Activated CD8-positive, alpha-beta T cell treated with anti-CD3 and anti-CD28 coated beads for 36 hours (primary cell): Measurements from ENCODE around the gene CCDC188. TPM values are rescaled to one million over a fixed set of nuclear protein-coding genes. Genes with fewer than 3 reads are reported as not detected.
A peak's percentile ranks its signal among the peaks of the same experiment; 100 is the strongest.

Source experiments
- ATAC-seq: fragments of 200-7000 bp; cut with Tn5 transposase; one replicate; pipeline ENCODE4 v1.10.0; 2021; ENCODE audit warnings: mild to moderate bottlenecking, moderate library complexity
- CTCF ChIA-PET: fragments of 350-600 bp; sonication (Branson Sonifier 250); formaldehyde crosslinking; loops from one replicate; lab custom pipeline; 2021; ENCODE audit warnings: antibody characterized with exemption; lab: Charles Lee
- POLR2A ChIA-PET: fragments of 350-600 bp; sonication (Branson Sonifier 250); formaldehyde crosslinking; loops from one replicate; lab custom pipeline; 2021; ENCODE audit warnings: antibody characterized with exemption; lab: Charles Lee
- DNase-seq: peaks from one replicate; pipeline ENCODE4 v3.0.0-alpha.2; 2020
- H3K27ac Mint-ChIP-seq: one replicate; pipeline ENCODE4 v1.8.0; 2021; ENCODE audit warnings: mild to moderate bottlenecking, mixed read lengths
- H3K27me3 Mint-ChIP-seq: one replicate; pipeline ENCODE4 v1.8.0; 2021; ENCODE audit warnings: mixed read lengths
- H3K36me3 Mint-ChIP-seq: one replicate; pipeline ENCODE4 v1.8.0; 2021; ENCODE audit warnings: low read depth, mixed read lengths
- H3K4me1 Mint-ChIP-seq: one replicate; pipeline ENCODE4 v1.8.0; 2021; ENCODE audit warnings: low read depth, mixed read lengths
- H3K4me3 Mint-ChIP-seq: one replicate; pipeline ENCODE4 v1.8.0; 2021; ENCODE audit warnings: mild to moderate bottlenecking, moderate library complexity, mixed read lengths
- H3K9me3 Mint-ChIP-seq: one replicate; pipeline ENCODE4 v1.8.0; 2021; ENCODE audit warnings: mixed read lengths
- CTCF ChIP-seq: fragments of 200-600 bp; IDR thresholded peaks from one replicate; pipeline ENCODE4 v1.8.0; 2022; ENCODE audit warnings: antibody characterized with exemption, mild to moderate bottlenecking
- intact Hi-C: fragments of 100-400 bp; cut with micrococcal nuclease; formaldehyde crosslinking; loops from one replicate; pipeline ENCODE4 v1.10.0; 2022
- total RNA-seq, 2 experiments: library from RNA; stranded (reverse); gene quantifications; one replicate each; pipeline ENCODE4 v1.2.3, GENCODE V29; 2021

CCDC188 gene
- total RNA-seq, 2 experiments from 2014 or later = not detected

- ATAC-seq (no peak), DNase-seq (no peak)
- Mint-ChIP-seq H3K27ac (peak overlapping the region; percentile 20), H3K27me3 (no peaks in the 10 kb centered on the region), H3K4me3 (no peak overlapping the region), H3K9me3 (no peaks in the 10 kb centered on the region), H3K4me1 (peaks cover 24% of the 10 kb centered on the region), H3K36me3 (peaks cover 41% of the 10 kb centered on the region)
- intact Hi-C loops = no loop called here
- POLR2A ChIA-PET = interaction anchor here (1.0 to 2.7 kb wide), 4 partner anchors 9 to 16 kb away, joined by 3 to 20 read pairs (median 4); partner anchors contain the start of genes RANBP1 and TRMT2A
- CTCF ChIA-PET = interaction anchor here (1.0 to 1.8 kb wide), 3 partner anchors 11 to 72 kb away, joined by 3 to 4 read pairs (median 3); partner anchors contain the start of gene TRMT2A
- TF ChIP-seq CTCF = no peak
Measured at GRCh38 chr22:20106205-20106848, 44.5 kb downstream of the CCDC188 start.

GRCh38 chr22:20105456-20106204 lies 45.2 kb downstream of the CCDC188 start:
- H3K27ac Mint-ChIP-seq = peak overlapping the region; percentile 63
- ChIA-PET POLR2A (interaction anchor here (1.0 to 2.7 kb wide), 5 partner anchors 8 to 17 kb away, joined by 3 to 20 read pairs (median 4); partner anchors contain the start of genes RANBP1 and TRMT2A), CTCF (interaction anchor here (1.0 to 1.8 kb wide), 2 partner anchors 12 to 24 kb away, joined by 3 to 4 read pairs; partner anchors contain the start of gene TRMT2A)
- TF ChIP-seq CTCF = no peak
- DNase-seq = no peak
- intact Hi-C loops = no loop called here
- H3K9me3 Mint-ChIP-seq = no peaks in the 10 kb centered on the region
- H3K36me3 Mint-ChIP-seq = peaks cover 40% of the 10 kb centered on the region
- no peaks in the 10 kb centered on the region for H3K27me3 Mint-ChIP-seq
- H3K4me3 Mint-ChIP-seq = no peak overlapping the region
- peaks cover 24% of the 10 kb centered on the region for H3K4me1 Mint-ChIP-seq
- ATAC-seq = no peak

GRCh38 chr22:20102203-20102780 lies 48.6 kb downstream of the CCDC188 start:
- Mint-ChIP-seq H3K4me1 (peaks cover 53% of the 10 kb centered on the region), H3K27ac (peak overlapping the region; percentile 61), H3K27me3 (no peaks in the 10 kb centered on the region), H3K4me3 (no peak overlapping the region), H3K36me3 (peaks cover 65% of the 10 kb centered on the region), H3K9me3 (no peaks in the 10 kb centered on the region)
- intact Hi-C loops = no loop called here
- ATAC-seq = no peak
- POLR2A ChIA-PET = interaction anchor here (1.3 to 4.0 kb wide), 5 partner anchors 10 to 23 kb away, joined by 4 to 36 read pairs (median 7); partner anchors contain the start of genes DGCR8, RANBP1 and TRMT2A
- CTCF ChIA-PET = interaction anchor here (3.9 kb wide), 1 partner anchor 9 kb away, joined by 43 read pairs; no protein-coding TSS in a partner anchor
- DNase-seq = no peak
- peak; percentile 24 for TF ChIP-seq CTCF

- ChIA-PET POLR2A (interaction anchor here (0.8 to 4.0 kb wide), 8 partner anchors 8 to 34 kb away, joined by 3 to 36 read pairs (median 5); partner anchors contain the start of genes DGCR8, RANBP1 and TRMT2A), CTCF (interaction anchor here (1.1 to 3.9 kb wide), 4 partner anchors 10 to 27 kb away, joined by 3 to 43 read pairs (median 3); no protein-coding TSS in a partner anchor)
- Mint-ChIP-seq H3K27me3 (no peaks in the 10 kb centered on the region), H3K4me3 (no peak overlapping the region), H3K9me3 (peaks cover 4% of the 10 kb centered on the region), H3K27ac (peak overlapping the region; percentile 86), H3K4me1 (peaks cover 57% of the 10 kb centered on the region), H3K36me3 (peaks cover 70% of the 10 kb centered on the region)
- DNase-seq (no peak), ATAC-seq (no peak)
- no peak for TF ChIP-seq CTCF
- intact Hi-C loops = loop anchor here (2.0 kb wide), 1 partner anchor 15 kb away; the partner anchor contains the start of genes RANBP1 and TRMT2A
Measured at GRCh38 chr22:20101638-20102037, 49.2 kb downstream of the CCDC188 start.
